Bronchial smooth muscle cell (primary cell): ENCODE measurements around the gene CLTB. TPM values are rescaled to one million over a fixed set of nuclear protein-coding genes. Genes with fewer than 3 reads are reported as not detected.

Source experiments
- total RNA-seq: library from RNA; depleted of rRNA; stranded (reverse); fragments of >200 nt; gene quantifications from 2 replicates; pipeline ENCODE4 v1.2.1, GENCODE V29; 2014

The CLTB gene, protein sequence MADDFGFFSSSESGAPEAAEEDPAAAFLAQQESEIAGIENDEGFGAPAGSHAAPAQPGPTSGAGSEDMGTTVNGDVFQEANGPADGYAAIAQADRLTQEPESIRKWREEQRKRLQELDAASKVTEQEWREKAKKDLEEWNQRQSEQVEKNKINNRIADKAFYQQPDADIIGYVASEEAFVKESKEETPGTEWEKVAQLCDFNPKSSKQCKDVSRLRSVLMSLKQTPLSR
- total RNA-seq: 65.6 and 103 TPM in 2 replicates

GRCh38 chr5:176415952-176416924 is at the start of gene CLTB:
Gene CLTB (minus strand): TSS chr5:176416539. CDS start chr5:176416363, 176 bp downstream.

GRCh38 chr5:176447978-176448608 is 31.8 kb upstream of the CLTB start, which contains the start of gene FAF2:
Gene FAF2 (plus strand): TSS chr5:176448385. CDS start chr5:176448408, 23 bp downstream.

GRCh38 chr5:176388444-176389134 is 27.8 kb downstream of the CLTB start, which contains the start of the genes HIGD2A and NOP16:
Gene HIGD2A (plus strand): TSS chr5:176388751. CDS start chr5:176388820, 69 bp downstream.
Gene NOP16 (minus strand): TSS chr5:176388598. CDS start chr5:176388539, 59 bp downstream.

DNA sequence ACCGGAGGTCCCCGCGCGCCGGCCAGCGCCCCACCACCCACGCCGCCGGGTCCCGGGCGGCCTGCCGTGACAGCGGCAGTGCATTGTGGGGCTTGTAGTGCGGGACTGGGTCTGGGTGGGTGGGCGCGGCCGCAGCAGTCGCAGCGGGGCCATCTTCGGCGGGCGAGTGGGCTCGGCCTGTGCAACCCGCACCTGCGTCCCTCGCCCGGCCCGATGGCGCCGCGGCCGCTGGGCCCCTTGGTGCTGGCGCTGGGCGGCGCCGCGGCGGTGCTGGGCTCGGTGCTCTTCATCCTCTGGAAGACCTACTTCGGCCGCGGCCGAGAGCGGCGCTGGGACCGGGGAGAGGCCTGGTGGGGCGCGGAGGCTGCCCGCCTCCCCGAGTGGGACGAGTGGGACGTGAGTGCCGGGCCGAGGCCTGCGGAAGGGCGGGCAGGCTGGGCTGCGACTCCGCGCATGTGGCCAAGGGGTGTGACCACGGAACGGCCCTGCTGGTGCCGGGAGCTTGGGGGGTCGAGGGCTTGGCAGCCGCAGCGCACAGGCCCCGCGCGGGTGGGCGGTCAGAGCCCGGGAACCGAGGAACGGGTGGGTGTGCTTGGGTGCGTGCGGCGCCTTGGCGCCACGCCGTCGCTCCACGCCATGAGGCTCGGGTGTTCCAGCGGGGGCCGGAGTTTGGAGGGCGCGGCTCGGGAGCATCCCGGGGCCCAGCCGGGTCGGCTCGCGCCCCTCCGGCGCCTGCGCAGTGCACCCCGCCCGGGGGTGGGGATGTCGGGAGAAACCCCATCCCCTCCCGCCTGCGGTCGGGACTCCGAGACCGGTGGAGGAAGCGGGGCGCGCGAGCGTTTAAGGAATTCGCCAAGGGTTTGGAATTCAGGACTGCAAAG is 50.7 kb downstream of the CLTB start, which contains the start of gene ARL10:
TSS of gene ARL10 (plus strand) at position 137 of the 881 bp plus-strand sequence. CDS start at position 214, 77 bp downstream.

GRCh38 chr5:176361437-176362232 is 54.7 kb downstream of the CLTB start, which contains the start of gene KIAA1191:
Gene KIAA1191 (minus strand): TSS chr5:176361764. CDS start chr5:176359508, 2,256 bp downstream.

Other genes starting within 250 kb of the CLTB start
- gene SIMC1, start 178.1 kb downstream of the CLTB start, total RNA-seq: 1.6 and 1.7 TPM in 2 replicates
- gene KIAA1191, start 54.8 kb downstream of the CLTB start, total RNA-seq: 29.5 and 41.8 TPM in 2 replicates
- 7.6 and 11.3 TPM in 2 replicates for gene ARL10, start 51.1 kb downstream of the CLTB start, total RNA-seq
- 7.3 and 7.7 TPM in 2 replicates for gene NOP16, start 27.9 kb downstream of the CLTB start, total RNA-seq
- 23.8 and 29.9 TPM in 2 replicates for gene HIGD2A, start 27.8 kb downstream of the CLTB start, total RNA-seq
- gene FAF2, start 31.8 kb upstream of the CLTB start, total RNA-seq: 33.7 and 34.3 TPM in 2 replicates
- 2.1 and 2.5 TPM in 2 replicates for gene RNF44, start 120.9 kb upstream of the CLTB start, total RNA-seq
- 0.09 and 0.32 TPM in 2 replicates for gene CDHR2, start 132.8 kb upstream of the CLTB start, total RNA-seq
- 1.8 and 3.2 TPM in 2 replicates for gene GPRIN1, start 193.6 kb upstream of the CLTB start, total RNA-seq
- gene SNCB, start 214.0 kb upstream of the CLTB start, total RNA-seq: 0.09 and 0.32 TPM in 2 replicates
- gene EIF4E1B, start 214.1 kb upstream of the CLTB start, total RNA-seq: 0.26 TPM in 1 of 2 replicates, not detected in the other
- 21.6 and 29.5 TPM in 2 replicates for gene TSPAN17, start 230.9 kb upstream of the CLTB start, total RNA-seq